Astrocyte (in vitro differentiated cells and primary cell): ENCODE results near the gene CDK5RAP1. TPM values are rescaled to one million over a fixed set of nuclear protein-coding genes. Genes with fewer than 3 reads are reported as not detected.

Experiments
- DNase-seq: peaks from one replicate; pipeline ENCODE4 v3.0.0-alpha.2; 2010; ENCODE audit warnings: low read depth
- FAIRE-seq: peaks from 2 replicates; lab custom pipeline; 2011; peaks lifted over from hg19 to GRCh38; lab: Jason Lieb, UNC
- H2AFZ ChIP-seq: 2 replicates; pipeline ENCODE4 v1.6.0; 2012; ENCODE audit warnings: low read depth, low read length, inconsistent platforms
- H3K27ac ChIP-seq: 2 replicates; pipeline ENCODE4 v1.5.1; 2011; ENCODE audit warnings: low read depth, low read length, inconsistent platforms
- H3K27me3 ChIP-seq: 2 replicates; pipeline ENCODE4 v1.6.0; 2011; ENCODE audit warnings: low read length, inconsistent platforms; ENCODE audit not compliant: insufficient read depth
- H3K36me3 ChIP-seq: 2 replicates; pipeline ENCODE4 v1.5.1; 2011; ENCODE audit warnings: low read length, inconsistent platforms; ENCODE audit not compliant: insufficient read depth
- H3K4me1 ChIP-seq: 2 replicates; pipeline ENCODE4 v1.5.1; 2011; ENCODE audit warnings: low read length, inconsistent platforms; ENCODE audit not compliant: insufficient read depth
- H3K4me2 ChIP-seq: 2 replicates; pipeline ENCODE4 v1.6.0; 2012; ENCODE audit warnings: low read length, inconsistent platforms
- H3K4me3 ChIP-seq: 2 replicates; pipeline ENCODE4 v1.5.1; 2011; ENCODE audit warnings: low read depth, mild to moderate bottlenecking, low read length, inconsistent platforms; ENCODE audit not compliant: insufficient read depth
- H3K79me2 ChIP-seq: 2 replicates; pipeline ENCODE4 v1.6.0; 2012; ENCODE audit warnings: mild to moderate bottlenecking, low read length, inconsistent platforms; ENCODE audit not compliant: insufficient read depth
- H3K9ac ChIP-seq: 2 replicates; pipeline ENCODE4 v1.6.0; 2012; ENCODE audit warnings: mild to moderate bottlenecking, low read length, inconsistent platforms
- H3K9me3 ChIP-seq: 2 replicates; pipeline ENCODE4 v1.5.1; 2012; ENCODE audit warnings: low read depth, mild to moderate bottlenecking, low read length, inconsistent platforms; ENCODE audit not compliant: insufficient read depth
- H4K20me1 ChIP-seq: 2 replicates; pipeline ENCODE4 v1.6.0; 2012; ENCODE audit warnings: low read length, inconsistent platforms; ENCODE audit not compliant: insufficient read depth
- H3K27ac Mint-ChIP-seq: one replicate; pipeline ENCODE4 v1.8.0; 2021; ENCODE audit warnings: mild to moderate bottlenecking, mixed read lengths; ENCODE audit not compliant: unreplicated experiment
- H3K27me3 Mint-ChIP-seq: one replicate; pipeline ENCODE4 v1.8.0; 2021; ENCODE audit warnings: low read depth, mixed read lengths; ENCODE audit not compliant: unreplicated experiment
- H3K36me3 Mint-ChIP-seq: one replicate; pipeline ENCODE4 v1.8.0; 2021; ENCODE audit warnings: low read depth, mixed read lengths; ENCODE audit not compliant: unreplicated experiment
- H3K4me1 Mint-ChIP-seq: one replicate; pipeline ENCODE4 v1.8.0; 2021; ENCODE audit warnings: low read depth, mixed read lengths; ENCODE audit not compliant: unreplicated experiment
- H3K4me3 Mint-ChIP-seq: one replicate; pipeline ENCODE4 v1.8.0; 2021; ENCODE audit warnings: mild to moderate bottlenecking, moderate library complexity, mixed read lengths; ENCODE audit not compliant: unreplicated experiment
- H3K9me3 Mint-ChIP-seq: one replicate; pipeline ENCODE4 v1.8.0; 2021; ENCODE audit warnings: mild to moderate bottlenecking, mixed read lengths; ENCODE audit not compliant: unreplicated experiment
- EZH2 ChIP-seq: IDR thresholded peaks from 2 replicates; pipeline ENCODE4 v1.6.1; 2012; ENCODE audit warnings: mild to moderate bottlenecking, low read length, inconsistent platforms; ENCODE audit not compliant: insufficient read depth
- total RNA-seq: library from RNA; stranded (reverse); gene quantifications from 2 replicates; pipeline ENCODE4 v1.2.1, GENCODE V29; 2021
- TF ChIP-seq, protein P1 (sequence below): IDR thresholded peaks from 2 replicates; pipeline ENCODE4 v1.5.1; 2011; ENCODE audit warnings: low read depth, mild to moderate bottlenecking, inconsistent platforms, low read length, moderate library complexity; ENCODE audit not compliant: insufficient read depth

CDK5RAP1 gene
- total RNA-seq, 1 donor from 2014 or later: 29.2 TPM

- FAIRE-seq: no peak
These were observed 42.4 kb upstream of the CDK5RAP1 start, which contains the start of gene SNTA1 for GRCh38 chr20:33443512-33444239. Gene SNTA1, minus strand, starts transcription at chr20:33443763. Its CDS starts 143 bp downstream, at chr20:33443620.

GRCh38 chr20:33443006-33443511, 41.7 kb upstream of the CDK5RAP1 start:
- H3K9me3 Mint-ChIP-seq: no peaks in the 10 kb centered on the region
- no peaks in the 10 kb centered on the region for H3K36me3 Mint-ChIP-seq
- no peak for DNase-seq
- H4K20me1 ChIP-seq: no peaks in the 10 kb centered on the region
- no peaks in the 10 kb centered on the region for H3K36me3 ChIP-seq
- peak overlapping the region; percentile 91 for H3K4me2 ChIP-seq
- peaks cover 9% of the 10 kb centered on the region for H3K27me3 Mint-ChIP-seq
- no peak overlapping the region for H3K27ac Mint-ChIP-seq
- H3K4me1 ChIP-seq: peaks cover 4% of the 10 kb centered on the region
- no peaks in the 10 kb centered on the region for H3K79me2 ChIP-seq
- peak overlapping the region; percentile 67 for H3K9ac ChIP-seq
- no peak overlapping the region for H3K27ac ChIP-seq
- H3K27me3 ChIP-seq: no peaks in the 10 kb centered on the region
- H3K9me3 ChIP-seq: no peaks in the 10 kb centered on the region
- H3K4me3 ChIP-seq: peak overlapping the region; percentile 58
- TF ChIP-seq, protein P1, sequence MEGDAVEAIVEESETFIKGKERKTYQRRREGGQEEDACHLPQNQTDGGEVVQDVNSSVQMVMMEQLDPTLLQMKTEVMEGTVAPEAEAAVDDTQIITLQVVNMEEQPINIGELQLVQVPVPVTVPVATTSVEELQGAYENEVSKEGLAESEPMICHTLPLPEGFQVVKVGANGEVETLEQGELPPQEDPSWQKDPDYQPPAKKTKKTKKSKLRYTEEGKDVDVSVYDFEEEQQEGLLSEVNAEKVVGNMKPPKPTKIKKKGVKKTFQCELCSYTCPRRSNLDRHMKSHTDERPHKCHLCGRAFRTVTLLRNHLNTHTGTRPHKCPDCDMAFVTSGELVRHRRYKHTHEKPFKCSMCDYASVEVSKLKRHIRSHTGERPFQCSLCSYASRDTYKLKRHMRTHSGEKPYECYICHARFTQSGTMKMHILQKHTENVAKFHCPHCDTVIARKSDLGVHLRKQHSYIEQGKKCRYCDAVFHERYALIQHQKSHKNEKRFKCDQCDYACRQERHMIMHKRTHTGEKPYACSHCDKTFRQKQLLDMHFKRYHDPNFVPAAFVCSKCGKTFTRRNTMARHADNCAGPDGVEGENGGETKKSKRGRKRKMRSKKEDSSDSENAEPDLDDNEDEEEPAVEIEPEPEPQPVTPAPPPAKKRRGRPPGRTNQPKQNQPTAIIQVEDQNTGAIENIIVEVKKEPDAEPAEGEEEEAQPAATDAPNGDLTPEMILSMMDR: no peak
- TF ChIP-seq EZH2: no peak
- H3K4me3 Mint-ChIP-seq: peak overlapping the region; percentile 80
- H2AFZ ChIP-seq: peak overlapping the region; percentile 78
- FAIRE-seq: no peak
- H3K4me1 Mint-ChIP-seq: peaks cover 4% of the 10 kb centered on the region

More at GRCh38 chr20:33443512-33444239, 42.4 kb upstream of the CDK5RAP1 start, which contains the start of gene SNTA1:
- Histone ChIP-seq H2AFZ (peak within 1 kb of the TSS; percentile 99), H3K4me1 (peaks cover 4% of the 10 kb centered on the region), H3K4me3 (peak within 1 kb of the TSS; percentile 77), H3K79me2 (no peaks in the 10 kb centered on the region), H3K9me3 (no peaks in the 10 kb centered on the region), H3K9ac (peak within 1 kb of the TSS; percentile 67), H4K20me1 (no peaks in the 10 kb centered on the region), H3K4me2 (peak within 1 kb of the TSS; percentile 91), H3K27ac (no peak within 1 kb of the TSS), H3K27me3 (no peaks in the 10 kb centered on the region), H3K36me3 (no peaks in the 10 kb centered on the region)
- peaks cover 4% of the 10 kb centered on the region for H3K4me1 Mint-ChIP-seq
- no peaks in the 10 kb centered on the region for H3K9me3 Mint-ChIP-seq
- DNase-seq: peak; percentile 41
- H3K36me3 Mint-ChIP-seq: peaks cover 2% of the 10 kb centered on the region
- H3K27me3 Mint-ChIP-seq: peaks cover 9% of the 10 kb centered on the region
- TF ChIP-seq, protein P1: no peak
- no peak for TF ChIP-seq EZH2
- peak within 1 kb of the TSS; percentile 75 for H3K27ac Mint-ChIP-seq
- H3K4me3 Mint-ChIP-seq: peak within 1 kb of the TSS; percentile 86
